ENCODE results near the gene CXCL13. TPM values are rescaled to one million over a fixed set of nuclear protein-coding genes. Genes with fewer than 3 reads are reported as not detected.
"Not testable (repeated sequence)": the region's sequence is repeated elsewhere in the genome, so short reads cannot be mapped to it uniquely, and the experiment has no call there.

The CXCL13 gene
- total RNA-seq, 4 donors from 2014 or later: 0.34 TPM; not detected in 3

- 71 to 77% methylated on average over 2 of the region's 2 CpGs for WGBS, 2 donors
- no peak for DNase-seq (ENCODE audit: low spot score in 2 of 2)
- no peak overlapping the region for H3K4me3 ChIP-seq (ENCODE audit: low read depth, poor library complexity, severe bottlenecking)
- TF ChIP-seq, protein P1, sequence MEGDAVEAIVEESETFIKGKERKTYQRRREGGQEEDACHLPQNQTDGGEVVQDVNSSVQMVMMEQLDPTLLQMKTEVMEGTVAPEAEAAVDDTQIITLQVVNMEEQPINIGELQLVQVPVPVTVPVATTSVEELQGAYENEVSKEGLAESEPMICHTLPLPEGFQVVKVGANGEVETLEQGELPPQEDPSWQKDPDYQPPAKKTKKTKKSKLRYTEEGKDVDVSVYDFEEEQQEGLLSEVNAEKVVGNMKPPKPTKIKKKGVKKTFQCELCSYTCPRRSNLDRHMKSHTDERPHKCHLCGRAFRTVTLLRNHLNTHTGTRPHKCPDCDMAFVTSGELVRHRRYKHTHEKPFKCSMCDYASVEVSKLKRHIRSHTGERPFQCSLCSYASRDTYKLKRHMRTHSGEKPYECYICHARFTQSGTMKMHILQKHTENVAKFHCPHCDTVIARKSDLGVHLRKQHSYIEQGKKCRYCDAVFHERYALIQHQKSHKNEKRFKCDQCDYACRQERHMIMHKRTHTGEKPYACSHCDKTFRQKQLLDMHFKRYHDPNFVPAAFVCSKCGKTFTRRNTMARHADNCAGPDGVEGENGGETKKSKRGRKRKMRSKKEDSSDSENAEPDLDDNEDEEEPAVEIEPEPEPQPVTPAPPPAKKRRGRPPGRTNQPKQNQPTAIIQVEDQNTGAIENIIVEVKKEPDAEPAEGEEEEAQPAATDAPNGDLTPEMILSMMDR (IDR thresholded peaks at IDR 0.05): no peak
- TF ChIP-seq POLR2A (IDR thresholded peaks at IDR 0.05): no peak
- intact Hi-C loops (cut with DNase I; ENCODE audit: low total_unique reads): no loop called here
Measured at GRCh38 chr4:77653162-77653758, 47.6 kb downstream of the CXCL13 start.

- WGBS, 2 donors: 87 to 90% methylated on average over 5 of the region's 5 CpGs
Measured at GRCh38 chr4:77660318-77660717, 54.7 kb downstream of the CXCL13 start.

More at GRCh38 chr4:77660318-77660717, 54.7 kb downstream of the CXCL13 start:
- intact Hi-C loops (cut with DNase I; ENCODE audit: low total_unique reads); H3K4me3 ChIP-seq (ENCODE audit: low read depth, poor library complexity, severe bottlenecking); DNase-seq (ENCODE audit: low spot score in 2 of 2): not testable (repeated sequence)

Other genes starting within 250 kb of the CXCL13 start
- 10 to 100 TPM; 27.7 to 35.5 (median 33.0) TPM for gene CNOT6L, start 213.5 kb downstream of the CXCL13 start, total RNA-seq

Measured in lower leg skin (tissue), 4 donors.